OCI-LY1 (cell line): ENCODE measurements around the gene B9D1.

Experiments used
- H2AFZ ChIP-seq: fragments of 200-600 bp; sonication (generic), shearing (Covaris generic); 2 replicates; pipeline ENCODE4 v1.6.0; 2014; ENCODE audit warnings: antibody characterized with exemption, mild to moderate bottlenecking, low read length
- H3F3A ChIP-seq: fragments of 200-600 bp; sonication (generic), shearing (Covaris generic); 2 replicates; pipeline ENCODE4 v1.6.0; 2014; ENCODE audit warnings: mild to moderate bottlenecking, antibody characterized with exemption, low read length, moderate library complexity; ENCODE audit not compliant: insufficient read depth
- H3K27ac ChIP-seq: fragments of 200-600 bp; sonication (generic); 2 replicates; pipeline ENCODE4 v1.5.1; 2014; ENCODE audit warnings: low read length, mixed run types, mild to moderate bottlenecking, low read depth; ENCODE audit not compliant: poor library complexity, severe bottlenecking
- H3K27me3 ChIP-seq: fragments of 200-600 bp; sonication (generic); 2 replicates; pipeline ENCODE4 v1.6.0; 2014; ENCODE audit warnings: antibody characterized with exemption, mild to moderate bottlenecking, low read length, moderate library complexity; ENCODE audit not compliant: insufficient read depth
- H3K36me3 ChIP-seq: fragments of 200-600 bp; sonication (generic); 2 replicates; pipeline ENCODE4 v1.6.1; 2014; ENCODE audit warnings: mild to moderate bottlenecking, antibody characterized with exemption, low read length, moderate library complexity, mixed read lengths; ENCODE audit not compliant: insufficient read depth
- H3K4me1 ChIP-seq: fragments of 200-600 bp; sonication (generic); 2 replicates; pipeline ENCODE4 v1.5.1; 2014; ENCODE audit warnings: mild to moderate bottlenecking, low read length, moderate library complexity; ENCODE audit not compliant: insufficient read depth, severe bottlenecking
- H3K4me2 ChIP-seq: fragments of 200-600 bp; sonication (generic), shearing (Covaris generic); 2 replicates; pipeline ENCODE4 v1.6.1; 2014; ENCODE audit warnings: low read length
- H3K4me3 ChIP-seq: fragments of 200-600 bp; sonication (generic); 2 replicates; pipeline ENCODE4 v1.5.1; 2014; ENCODE audit warnings: low read length, low read depth, mild to moderate bottlenecking, mixed read lengths; ENCODE audit not compliant: poor library complexity, severe bottlenecking
- H3K79me2 ChIP-seq: fragments of 200-600 bp; shearing (Covaris generic); 2 replicates; pipeline ENCODE4 v1.6.1; 2016; ENCODE audit warnings: mixed run types, low read length, mixed read lengths; ENCODE audit not compliant: insufficient read depth
- H3K9ac ChIP-seq: fragments of 200-600 bp; sonication (generic), shearing (Covaris generic); 2 replicates; pipeline ENCODE4 v1.6.1; 2014; ENCODE audit warnings: mild to moderate bottlenecking, low read length, mixed read lengths
- H3K9me2 ChIP-seq: fragments of 200-600 bp; sonication (generic), shearing (Covaris generic); 2 replicates; pipeline ENCODE4 v1.6.1; 2014; ENCODE audit warnings: low read depth, mild to moderate bottlenecking, low read length, mixed read lengths
- H3K9me3 ChIP-seq: fragments of 200-600 bp; shearing (Covaris generic); 2 replicates; pipeline ENCODE4 v1.6.1; 2014; ENCODE audit warnings: low read length, mixed read lengths
- H4K20me1 ChIP-seq: fragments of 200-600 bp; sonication (generic), shearing (Covaris generic); 2 replicates; pipeline ENCODE4 v1.6.0; 2016; ENCODE audit warnings: mild to moderate bottlenecking, low read length; ENCODE audit not compliant: insufficient read depth
- EZH2 ChIP-seq: fragments of 200-600 bp; sonication (generic), shearing (Covaris generic); IDR thresholded peaks from 2 replicates; pipeline ENCODE4 v1.8.0; 2017; ENCODE audit warnings: borderline replicate concordance, mixed run types, mild to moderate bottlenecking, antibody characterized with exemption, low read length, moderate library complexity, mixed read lengths
- TF ChIP-seq, protein P1 (sequence below): fragments of 200-600 bp; sonication (generic), shearing (Covaris generic); IDR thresholded peaks from 2 replicates; pipeline ENCODE4 v1.5.1; 2017; ENCODE audit warnings: mild to moderate bottlenecking, antibody characterized with exemption, low read length, moderate library complexity, mixed read lengths

The B9D1 gene

DNA sequence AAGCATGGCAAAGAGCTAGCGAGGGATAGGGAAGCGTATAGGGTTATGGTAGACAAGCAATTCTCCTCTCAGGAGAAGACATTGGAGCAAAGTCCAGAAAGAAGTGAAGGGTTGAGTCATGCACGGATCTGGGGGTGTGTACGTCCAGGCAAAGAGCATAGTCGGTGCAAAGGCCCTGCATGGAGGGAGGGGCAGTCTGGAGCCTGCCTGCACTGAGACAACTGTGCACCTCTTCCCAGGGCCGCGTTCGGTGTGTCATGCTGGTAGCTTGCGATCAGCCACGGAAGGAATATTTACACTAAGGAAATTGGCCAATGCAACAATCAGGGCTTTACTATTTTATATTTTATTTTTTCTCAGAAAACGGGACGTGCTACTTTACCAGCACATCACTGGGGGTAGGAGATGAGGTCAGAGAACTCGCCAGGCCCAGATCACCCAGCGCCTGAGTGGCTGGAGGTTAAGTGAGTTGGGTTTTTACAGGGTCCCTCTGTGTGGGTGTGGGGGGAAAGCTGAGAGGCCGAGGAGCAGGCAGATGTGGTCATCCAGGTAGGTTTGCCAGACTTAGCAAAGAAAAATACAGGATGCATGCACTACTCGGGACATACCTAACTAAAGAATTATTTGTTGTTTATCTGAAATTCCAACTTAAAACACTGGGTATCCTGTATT, 6.7 kb upstream of the B9D1 start:
- Histone ChIP-seq H3K4me2 (no peak overlapping the region), H3K79me2 (no peaks in the 10 kb centered on the region), H3K9me3 (no peaks in the 10 kb centered on the region), H3K9me2 (no peaks in the 10 kb centered on the region), H3K27me3 (no peaks in the 10 kb centered on the region), H3K4me1 (no peaks in the 10 kb centered on the region), H3K9ac (no peak overlapping the region), H3K36me3 (no peaks in the 10 kb centered on the region), H2AFZ (no peak overlapping the region), H3F3A (no peaks in the 10 kb centered on the region), H3K27ac (no peak overlapping the region), H4K20me1 (no peaks in the 10 kb centered on the region), H3K4me3 (no peak overlapping the region)
- TF ChIP-seq, protein P1, sequence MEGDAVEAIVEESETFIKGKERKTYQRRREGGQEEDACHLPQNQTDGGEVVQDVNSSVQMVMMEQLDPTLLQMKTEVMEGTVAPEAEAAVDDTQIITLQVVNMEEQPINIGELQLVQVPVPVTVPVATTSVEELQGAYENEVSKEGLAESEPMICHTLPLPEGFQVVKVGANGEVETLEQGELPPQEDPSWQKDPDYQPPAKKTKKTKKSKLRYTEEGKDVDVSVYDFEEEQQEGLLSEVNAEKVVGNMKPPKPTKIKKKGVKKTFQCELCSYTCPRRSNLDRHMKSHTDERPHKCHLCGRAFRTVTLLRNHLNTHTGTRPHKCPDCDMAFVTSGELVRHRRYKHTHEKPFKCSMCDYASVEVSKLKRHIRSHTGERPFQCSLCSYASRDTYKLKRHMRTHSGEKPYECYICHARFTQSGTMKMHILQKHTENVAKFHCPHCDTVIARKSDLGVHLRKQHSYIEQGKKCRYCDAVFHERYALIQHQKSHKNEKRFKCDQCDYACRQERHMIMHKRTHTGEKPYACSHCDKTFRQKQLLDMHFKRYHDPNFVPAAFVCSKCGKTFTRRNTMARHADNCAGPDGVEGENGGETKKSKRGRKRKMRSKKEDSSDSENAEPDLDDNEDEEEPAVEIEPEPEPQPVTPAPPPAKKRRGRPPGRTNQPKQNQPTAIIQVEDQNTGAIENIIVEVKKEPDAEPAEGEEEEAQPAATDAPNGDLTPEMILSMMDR, result no peak
- no peak for TF ChIP-seq EZH2

DNA sequence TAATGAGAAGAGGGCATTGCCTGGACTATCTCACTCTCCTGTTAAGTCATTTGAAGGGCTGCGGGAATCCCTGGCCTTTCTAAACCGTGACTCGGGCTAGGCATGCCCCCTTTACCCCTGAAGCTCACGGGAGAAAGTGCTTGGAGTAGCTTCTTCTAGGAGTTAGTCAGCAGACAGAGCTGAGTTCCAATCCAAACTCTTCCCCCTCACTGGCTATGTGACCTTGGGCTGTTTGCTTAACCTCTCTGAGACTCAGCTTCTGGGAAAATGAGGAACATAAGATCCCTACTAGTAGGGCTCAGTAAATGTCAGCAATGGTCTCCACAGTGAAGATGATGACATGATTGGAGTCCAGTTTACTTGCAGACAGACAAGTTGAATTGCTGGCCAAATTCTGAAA, 5.7 kb upstream of the B9D1 start:
- Histone ChIP-seq H3K79me2 (no peaks in the 10 kb centered on the region), H3K27me3 (no peaks in the 10 kb centered on the region), H2AFZ (no peak overlapping the region), H3K9me3 (no peaks in the 10 kb centered on the region), H3F3A (no peaks in the 10 kb centered on the region), H3K4me3 (no peak overlapping the region), H3K9ac (no peak overlapping the region), H4K20me1 (no peaks in the 10 kb centered on the region), H3K36me3 (no peaks in the 10 kb centered on the region), H3K9me2 (no peaks in the 10 kb centered on the region), H3K4me1 (no peaks in the 10 kb centered on the region), H3K27ac (no peak overlapping the region), H3K4me2 (no peak overlapping the region)
- TF ChIP-seq EZH2, result no peak
- TF ChIP-seq, protein P1, result no peak

DNA sequence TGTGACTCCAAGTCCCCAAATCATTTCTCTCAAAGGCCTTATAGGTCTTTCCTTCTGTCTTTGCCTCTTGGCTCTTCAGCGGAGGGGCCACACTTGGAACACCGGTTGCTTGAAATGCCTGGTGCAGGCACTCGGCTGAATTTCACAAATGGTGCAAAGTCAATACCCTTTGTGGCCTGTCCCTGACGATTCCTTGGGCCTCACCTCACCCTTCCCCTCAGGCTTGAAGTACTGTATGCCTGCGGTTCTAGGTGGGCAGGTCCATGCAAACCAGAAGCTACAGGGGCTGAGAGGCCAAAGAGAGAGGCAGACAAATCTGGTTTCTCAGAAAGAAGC, 4.1 kb upstream of the B9D1 start:
- Histone ChIP-seq H3K79me2 (no peaks in the 10 kb centered on the region), H3K9me2 (no peaks in the 10 kb centered on the region), H3F3A (no peaks in the 10 kb centered on the region), H2AFZ (no peak overlapping the region), H3K9me3 (no peaks in the 10 kb centered on the region), H3K27me3 (no peaks in the 10 kb centered on the region), H4K20me1 (no peaks in the 10 kb centered on the region), H3K4me3 (no peak overlapping the region), H3K4me1 (peaks cover 11% of the 10 kb centered on the region), H3K27ac (no peak overlapping the region), H3K4me2 (no peak overlapping the region), H3K9ac (no peak overlapping the region), H3K36me3 (no peaks in the 10 kb centered on the region)
- TF ChIP-seq, protein P1, result no peak
- TF ChIP-seq EZH2, result no peak
